ENCODE measurements around the gene SERPINA10. TPM values are rescaled to one million over a fixed set of nuclear protein-coding genes. Genes with fewer than 3 reads are reported as not detected.

SERPINA10 gene
- total RNA-seq, 1 donor from 2014 or later, result not detected

DNA sequence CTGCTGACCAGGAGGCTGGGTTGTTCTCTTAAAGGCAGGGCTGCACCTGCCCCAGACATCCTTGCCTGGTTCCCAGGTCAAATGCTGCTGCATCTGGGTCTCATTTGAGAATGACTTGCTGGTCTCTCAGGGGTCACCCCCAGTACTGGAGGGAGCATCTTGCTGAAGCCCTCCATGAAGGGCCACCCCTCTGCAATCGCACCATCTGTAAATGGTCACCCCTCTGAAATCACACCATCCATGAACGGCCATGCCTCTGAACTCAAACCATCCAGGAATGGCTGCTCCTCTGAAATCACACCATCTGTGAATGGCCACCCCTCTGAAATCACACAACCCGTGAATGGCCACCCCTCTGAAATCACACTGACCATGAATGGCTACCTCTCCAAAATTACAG, 37.4 kb upstream of the SERPINA10 start:
- Histone ChIP-seq H3K27ac (peak overlapping the region; percentile 15), H3K27me3 (no peaks in the 10 kb centered on the region), H3K36me3 (no peaks in the 10 kb centered on the region), H3K4me1 (peaks cover 12% of the 10 kb centered on the region), H3K4me3 (no peak overlapping the region), H3K9me3 (no peaks in the 10 kb centered on the region)
- no peak for DNase-seq (ENCODE audit: extremely low spot score in 2 of 2)
- intact Hi-C loops (cut with DNase I), result no loop called here
- TF ChIP-seq CTCF (IDR thresholded peaks at IDR 0.05) (no peak), POLR2AphosphoS5 (IDR thresholded peaks at IDR 0.05; ENCODE audit: insufficient read depth in 1 of 2, low read depth in 1 of 2) (no peak), POLR2A (IDR thresholded peaks at IDR 0.05) (no peak)

GRCh38 chr14:94329857-94330256, 36.8 kb upstream of the SERPINA10 start:
- TF ChIP-seq CTCF (IDR thresholded peaks at IDR 0.05), result no peak
- TF ChIP-seq POLR2A (IDR thresholded peaks at IDR 0.05), result no peak
- TF ChIP-seq POLR2AphosphoS5 (IDR thresholded peaks at IDR 0.05; ENCODE audit: insufficient read depth in 1 of 2, low read depth in 1 of 2), result no peak
- Histone ChIP-seq H3K4me1 (peaks cover 12% of the 10 kb centered on the region), H3K36me3 (no peaks in the 10 kb centered on the region), H3K9me3 (no peaks in the 10 kb centered on the region), H3K27ac (no peak overlapping the region), H3K4me3 (no peak overlapping the region), H3K27me3 (no peaks in the 10 kb centered on the region)
- no peak for DNase-seq (ENCODE audit: extremely low spot score in 2 of 2)
- intact Hi-C loops (cut with DNase I), result no loop called here

GRCh38 chr14:94328196-94328595, 35.1 kb upstream of the SERPINA10 start:
- DNase-seq (ENCODE audit: extremely low spot score in 2 of 2), result no peak
- Histone ChIP-seq H3K36me3 (no peaks in the 10 kb centered on the region), H3K9me3 (no peaks in the 10 kb centered on the region), H3K27ac (no peak overlapping the region), H3K4me1 (peaks cover 7% of the 10 kb centered on the region), H3K4me3 (no peak overlapping the region), H3K27me3 (no peaks in the 10 kb centered on the region)
- TF ChIP-seq POLR2AphosphoS5 (IDR thresholded peaks at IDR 0.05; ENCODE audit: insufficient read depth in 1 of 2, low read depth in 1 of 2) (no peak), CTCF (IDR thresholded peaks at IDR 0.05) (no peak), POLR2A (IDR thresholded peaks at IDR 0.05) (no peak)
- intact Hi-C loops (cut with DNase I), result no loop called here

DNA sequence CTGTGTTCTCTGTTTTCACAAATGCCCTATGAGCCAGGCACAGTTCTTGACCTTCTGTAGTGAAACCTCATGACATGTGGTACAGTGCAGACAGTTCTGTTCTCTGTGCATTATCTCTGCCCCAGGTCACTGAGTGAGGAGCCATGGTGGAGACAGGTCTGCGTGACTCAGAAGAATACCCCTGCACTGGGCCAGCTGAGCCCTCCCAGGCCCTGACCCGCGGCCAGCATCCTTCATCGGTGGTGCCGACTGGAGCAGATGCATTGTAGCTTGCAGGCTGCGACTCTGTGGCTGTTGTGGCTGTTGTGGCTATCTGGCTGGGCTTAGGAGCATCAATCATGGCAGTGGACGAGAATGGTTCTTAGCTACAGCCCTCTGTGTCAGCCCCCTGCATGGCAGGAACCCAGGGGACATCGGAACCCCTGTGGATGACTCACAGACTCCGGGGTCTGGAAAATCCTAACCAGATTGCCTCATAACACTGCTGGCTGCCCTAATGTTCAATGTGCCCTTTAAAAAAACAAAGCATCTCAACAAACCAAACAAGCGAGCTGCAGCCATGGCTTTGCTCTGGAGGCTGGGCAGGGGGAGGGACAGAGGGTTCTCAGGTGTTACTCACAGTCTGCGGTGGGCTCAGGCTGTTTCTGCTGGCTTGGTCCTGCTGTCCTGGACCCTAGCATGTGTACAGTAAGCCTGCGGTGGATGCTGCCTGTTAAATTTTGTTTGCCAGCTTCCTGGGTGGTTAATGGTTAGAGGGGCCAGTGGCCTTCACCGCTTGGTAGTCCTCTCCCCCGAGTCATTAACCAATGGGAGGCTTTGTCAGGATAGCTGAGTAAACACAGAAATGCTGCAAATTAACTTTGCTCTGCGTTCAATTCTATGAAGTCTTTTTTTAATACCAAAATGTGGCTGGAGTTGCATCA, 29.8 kb upstream of the SERPINA10 start, which contains the start of gene SERPINA6:
SERPINA6 (minus strand) TSS at position 689 of the 923 bp plus-strand sequence. CDS start 8,688 bp downstream, outside the sequence.
- Histone ChIP-seq H3K27me3 (no peaks in the 10 kb centered on the region), H3K27ac (peak within 1 kb of the TSS; percentile 78), H3K36me3 (no peaks in the 10 kb centered on the region), H3K4me3 (no peak within 1 kb of the TSS), H3K9me3 (no peaks in the 10 kb centered on the region), H3K4me1 (no peaks in the 10 kb centered on the region)
- intact Hi-C loops (cut with DNase I), result no loop called here
- DNase-seq (ENCODE audit: extremely low spot score in 2 of 2), result peak in 1 of 2 donors; percentile 87
- TF ChIP-seq CTCF (IDR thresholded peaks at IDR 0.05), result no peak
- TF ChIP-seq POLR2A (IDR thresholded peaks at IDR 0.05), result no peak
- peak in 1 of 2 donors; percentile 69 for TF ChIP-seq POLR2AphosphoS5 (IDR thresholded peaks at IDR 0.05; ENCODE audit: insufficient read depth in 1 of 2, low read depth in 1 of 2)
